Stromal cell of bone marrow (primary cell): Measurements from ENCODE around the gene PALLD.
"Not testable (repeated sequence)": the region's sequence is repeated elsewhere in the genome, so short reads cannot be mapped to it uniquely, and the experiment has no call there.

ENCODE experiments used
- DNase-seq: peaks from one replicate; pipeline ENCODE4 v3.0.0-alpha.2; 2012; ENCODE audit warnings: low read depth

PALLD gene

DNA sequence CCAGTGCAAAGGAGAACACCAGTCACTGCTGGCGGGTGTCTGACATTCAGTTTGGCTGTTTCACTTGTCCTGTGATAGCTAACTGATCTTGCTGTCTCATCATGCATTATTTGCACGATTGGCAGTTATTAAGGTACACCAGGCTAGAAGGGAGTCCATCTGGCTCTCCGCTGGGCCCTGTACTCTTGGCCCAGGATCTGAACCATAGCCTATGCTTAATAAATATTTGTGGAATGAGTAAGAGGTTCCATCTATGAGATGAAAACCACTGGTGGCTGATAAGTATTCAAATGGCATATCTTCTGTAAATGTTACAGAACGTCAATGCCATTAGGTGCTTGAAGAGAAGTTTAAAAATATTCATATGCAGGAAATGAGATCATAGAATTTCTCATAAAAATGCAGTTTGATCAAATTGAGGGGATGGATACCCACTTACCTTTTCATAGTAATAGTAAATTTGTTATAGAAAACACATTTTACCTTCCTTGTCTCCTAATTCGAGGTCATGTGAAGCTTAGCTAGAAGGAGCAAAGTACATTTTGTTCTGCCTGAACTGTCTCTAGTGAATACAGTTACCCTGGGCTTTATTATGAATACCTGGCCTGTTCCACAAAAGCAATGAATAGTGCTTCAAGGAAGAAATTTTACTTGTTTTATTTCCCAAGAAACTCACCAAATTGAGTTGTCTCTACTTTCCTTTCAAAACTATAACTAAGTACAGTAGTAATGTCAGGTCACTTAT is 299.7 kb downstream of the PALLD start:
- DNase-seq, result no peak

DNA sequence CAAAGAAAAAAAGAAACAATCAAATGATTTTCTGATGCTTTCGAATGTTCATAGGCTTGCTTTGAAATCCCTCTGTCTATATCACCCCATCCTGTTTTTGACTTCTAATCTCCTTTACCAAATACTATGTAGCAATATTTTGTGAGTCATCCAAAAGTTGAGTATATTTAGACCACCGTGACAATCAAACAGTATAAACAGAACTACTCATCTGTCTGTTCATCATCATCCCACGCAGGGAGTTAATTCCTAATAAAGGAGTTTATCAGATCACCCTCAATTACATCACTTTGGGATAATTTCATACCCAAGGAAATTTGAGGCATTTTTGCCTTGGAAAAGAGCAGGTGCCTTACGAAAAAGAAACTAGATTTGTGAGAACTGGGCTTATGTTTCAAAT is 300.3 kb downstream of the PALLD start:
- DNase-seq, result peak; percentile 58

GRCh38 chr4:168797738-168798375 is 301.0 kb downstream of the PALLD start:
- DNase-seq, result no peak

GRCh38 chr4:168800926-168801325 is 304.1 kb downstream of the PALLD start:
- DNase-seq, result no peak

DNA sequence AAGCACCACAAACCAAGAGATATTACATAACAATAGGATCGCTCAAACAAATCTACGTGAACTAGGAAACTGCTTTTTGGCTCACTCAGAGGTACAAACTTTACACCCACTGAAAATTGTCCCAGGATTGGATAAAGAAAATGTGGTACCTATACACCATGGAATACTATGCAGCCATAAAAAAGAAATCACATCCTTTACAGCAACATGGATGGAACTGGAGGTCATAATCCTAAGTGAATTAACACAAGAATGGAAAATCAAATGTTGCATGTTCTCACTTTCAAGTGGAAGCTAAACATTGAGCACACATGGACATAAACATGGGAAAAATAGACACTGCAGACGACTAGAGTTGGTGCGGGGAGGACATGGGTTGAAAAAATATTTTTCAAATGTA is 305.4 kb downstream of the PALLD start:
- no peak for DNase-seq

DNA sequence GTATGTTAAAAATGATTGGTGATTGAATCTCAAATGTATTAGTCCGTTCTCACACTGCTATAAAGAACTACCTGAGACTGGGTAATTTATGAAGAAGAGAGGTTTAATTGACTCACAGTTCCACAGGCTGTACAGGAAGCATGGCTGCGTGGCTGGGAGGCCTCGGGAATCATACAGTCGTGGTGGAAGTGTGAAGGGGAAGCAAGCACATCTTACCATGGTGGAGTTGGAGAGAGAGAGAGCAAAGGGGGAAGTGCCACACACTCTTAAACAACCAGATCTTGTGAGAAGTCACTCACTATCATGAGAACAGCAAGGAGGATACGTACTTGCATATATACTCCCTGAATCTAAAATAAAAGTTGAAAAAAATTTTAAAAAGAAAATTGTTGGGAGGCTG is 306.2 kb downstream of the PALLD start:
- not testable (repeated sequence) for DNase-seq

- no peak for DNase-seq
Measured at GRCh38 chr4:168803732-168804131, 306.9 kb downstream of the PALLD start.

GRCh38 chr4:168804146-168804545 is 307.3 kb downstream of the PALLD start:
- no peak for DNase-seq

DNA sequence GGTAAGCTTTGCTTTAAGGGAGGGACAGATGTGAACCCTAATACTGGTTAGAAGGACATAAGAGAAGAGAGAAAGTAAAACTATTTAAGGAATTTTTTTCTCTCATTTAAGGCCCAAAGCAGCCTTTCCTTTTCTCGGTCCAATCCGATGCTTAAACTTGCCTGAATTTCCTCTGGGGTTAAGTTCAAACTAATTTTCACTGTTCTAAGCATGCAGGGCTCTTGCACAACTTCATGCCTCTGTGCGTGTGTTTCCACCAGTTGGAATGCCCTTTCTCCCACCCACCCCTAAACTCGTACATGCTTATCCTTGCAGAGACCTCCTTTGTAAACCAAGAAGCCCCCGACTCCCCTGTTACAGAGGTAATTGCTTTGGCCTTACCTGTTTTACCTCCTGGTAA is 308.5 kb downstream of the PALLD start:
- DNase-seq, result no peak

GRCh38 chr4:168806247-168806646 is 309.4 kb downstream of the PALLD start:
- DNase-seq, result not testable (repeated sequence)

DNA sequence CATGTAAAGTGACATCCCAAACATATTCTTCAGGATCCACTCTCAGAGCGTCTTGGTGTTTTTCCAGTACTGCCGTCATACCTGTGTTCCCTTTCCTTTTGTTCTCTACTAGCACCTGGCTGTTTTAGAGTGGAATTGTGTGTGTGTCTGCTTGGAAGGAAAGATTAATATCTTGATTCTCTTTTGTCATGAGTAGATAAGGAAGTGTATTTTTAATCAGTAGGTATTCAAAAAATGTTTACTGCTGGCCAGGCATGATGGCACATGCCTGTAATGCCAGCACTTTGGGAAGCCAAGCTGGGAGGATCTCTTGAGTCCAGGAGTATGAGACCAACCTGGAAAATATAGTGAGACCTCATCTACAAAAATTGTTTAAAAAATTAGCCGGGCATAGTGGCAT is 314.4 kb downstream of the PALLD start:
- DNase-seq, result no peak

- no peak for DNase-seq
Measured at GRCh38 chr4:168811786-168812651, 315.2 kb downstream of the PALLD start.

- no peak for DNase-seq
Measured at GRCh38 chr4:168812806-168813205, 316.0 kb downstream of the PALLD start.

- DNase-seq, result no peak
Measured at GRCh38 chr4:168813890-168814289, 317.0 kb downstream of the PALLD start.

DNA sequence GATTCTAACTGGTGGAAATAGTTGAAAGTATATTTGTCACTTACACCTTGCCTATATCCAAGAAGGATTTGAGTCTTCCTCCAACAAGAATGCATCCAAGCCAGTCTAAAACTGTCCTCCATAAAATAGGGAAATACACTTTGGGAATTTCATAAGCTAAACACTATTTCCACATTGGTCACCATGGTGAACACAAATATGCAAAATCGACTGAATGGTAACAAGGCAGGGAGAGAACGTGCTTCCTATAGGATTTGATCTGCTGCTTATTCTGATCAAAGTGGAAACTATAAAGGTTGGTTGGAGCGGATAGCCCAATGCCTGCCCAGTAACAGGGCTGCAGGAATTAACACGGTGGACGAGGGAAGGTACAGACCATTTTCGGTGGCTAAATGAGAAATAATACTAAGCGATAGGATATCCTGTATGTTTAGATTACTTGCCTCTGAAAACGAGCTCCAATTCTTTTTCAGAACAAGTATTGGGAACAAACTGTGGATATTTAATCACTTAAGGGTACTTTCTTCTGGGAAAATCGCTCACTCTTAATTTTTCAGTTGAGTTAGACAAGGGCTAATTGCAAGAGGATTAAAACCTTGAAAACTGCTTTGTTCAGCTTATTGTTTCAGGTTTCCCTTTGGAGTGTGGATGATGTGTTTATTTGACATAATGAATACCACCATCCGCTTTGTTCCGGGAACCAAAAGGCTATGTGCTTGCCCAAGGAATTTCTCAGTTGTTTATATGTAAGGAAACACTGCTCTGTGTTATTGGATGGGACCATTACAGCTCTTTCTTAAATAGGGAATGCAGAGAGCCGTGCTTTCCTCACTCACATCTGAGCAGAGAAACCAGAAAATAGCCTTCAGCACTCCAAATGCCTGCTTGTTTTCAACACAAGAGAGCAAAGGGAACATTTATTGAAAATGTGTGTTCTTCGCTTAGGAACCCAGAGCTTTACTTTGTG is 318.8 kb downstream of the PALLD start:
- no peak for DNase-seq

- no peak for DNase-seq
Measured at GRCh38 chr4:168817370-168817769, 320.5 kb downstream of the PALLD start.

- no peak for DNase-seq
Measured at GRCh38 chr4:168822481-168822880, 325.6 kb downstream of the PALLD start.

DNA sequence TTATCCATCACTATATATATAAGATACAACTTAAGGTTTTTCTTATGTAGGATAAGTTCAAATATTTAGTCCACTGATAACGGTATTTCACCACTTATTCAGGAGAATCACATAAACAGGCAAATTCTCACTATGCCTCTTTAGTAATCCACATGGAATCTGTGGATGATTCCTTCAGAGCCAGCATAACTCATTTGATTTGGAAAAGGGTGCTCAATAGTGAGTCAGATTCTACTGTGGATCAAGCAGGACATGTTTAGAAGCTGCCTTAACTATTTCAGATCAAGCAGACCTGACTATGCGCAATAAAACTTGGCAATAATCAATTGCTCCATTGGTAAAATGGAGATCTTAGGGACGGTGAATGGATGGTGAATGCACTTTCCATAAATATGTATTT is 329.1 kb downstream of the PALLD start:
- no peak for DNase-seq

- no peak for DNase-seq
Measured at GRCh38 chr4:168826620-168827019, 329.8 kb downstream of the PALLD start.

- no peak for DNase-seq
Measured at GRCh38 chr4:168830777-168831512, 334.1 kb downstream of the PALLD start.

- no peak for DNase-seq
Measured at GRCh38 chr4:168831585-168831918, 334.7 kb downstream of the PALLD start.
